ENCODE results near the gene UQCRC1.
A peak's percentile ranks its signal among the peaks of the same experiment; 100 is the strongest.
"Not testable (repeated sequence)": the region's sequence is repeated elsewhere in the genome, so short reads cannot be mapped to it uniquely, and the experiment has no call there.

The UQCRC1 gene

GRCh38 chr3:48563382-48563918, 46.0 kb downstream of the UQCRC1 start, which contains the start of gene UCN2:
TSS of gene UCN2 (minus strand) at chr3:48563781. CDS start at chr3:48563124, 657 bp downstream.
- H3K9me3 Mint-ChIP-seq (ENCODE audit: low read depth): no peaks in the 10 kb centered on the region
- H3K36me3 Mint-ChIP-seq: no peaks in the 10 kb centered on the region
- peaks cover 3% of the 10 kb centered on the region for H3K4me1 Mint-ChIP-seq (ENCODE audit: low read depth)
- no peaks in the 10 kb centered on the region for H3K27me3 Mint-ChIP-seq
- no peak within 1 kb of the TSS for H3K4me3 Mint-ChIP-seq
- no peak within 1 kb of the TSS for H3K27ac Mint-ChIP-seq

- Mint-ChIP-seq H3K4me1 (ENCODE audit: low read depth) (peaks cover 10% of the 10 kb centered on the region), H3K27me3 (no peaks in the 10 kb centered on the region), H3K4me3 (no peak overlapping the region), H3K27ac (no peak overlapping the region), H3K9me3 (ENCODE audit: low read depth) (no peaks in the 10 kb centered on the region), H3K36me3 (no peaks in the 10 kb centered on the region)
Observed at GRCh38 chr3:48562367-48563095, 46.9 kb downstream of the UQCRC1 start.

GRCh38 chr3:48561045-48561736, 48.3 kb downstream of the UQCRC1 start:
- Mint-ChIP-seq H3K4me1 (ENCODE audit: low read depth) (peaks cover 15% of the 10 kb centered on the region), H3K36me3 (no peaks in the 10 kb centered on the region), H3K9me3 (ENCODE audit: low read depth) (no peaks in the 10 kb centered on the region), H3K4me3 (no peak overlapping the region), H3K27ac (no peak overlapping the region), H3K27me3 (no peaks in the 10 kb centered on the region)

GRCh38 chr3:48560648-48561018, 48.8 kb downstream of the UQCRC1 start:
- H3K36me3 Mint-ChIP-seq: no peaks in the 10 kb centered on the region
- H3K27ac Mint-ChIP-seq: no peak overlapping the region
- H3K27me3 Mint-ChIP-seq: no peaks in the 10 kb centered on the region
- H3K4me3 Mint-ChIP-seq: no peak overlapping the region
- peaks cover 17% of the 10 kb centered on the region for H3K4me1 Mint-ChIP-seq (ENCODE audit: low read depth)
- no peaks in the 10 kb centered on the region for H3K9me3 Mint-ChIP-seq (ENCODE audit: low read depth)

- Mint-ChIP-seq H3K9me3 (ENCODE audit: low read depth) (no peaks in the 10 kb centered on the region), H3K4me1 (ENCODE audit: low read depth) (peaks cover 17% of the 10 kb centered on the region), H3K36me3 (no peaks in the 10 kb centered on the region), H3K4me3 (peak overlapping the region; percentile 61), H3K27me3 (no peaks in the 10 kb centered on the region), H3K27ac (no peak overlapping the region)
Observed at GRCh38 chr3:48558493-48559134, 50.8 kb downstream of the UQCRC1 start.

- H3K27ac Mint-ChIP-seq: peak within 1 kb of the TSS; percentile 58
- no peaks in the 10 kb centered on the region for H3K36me3 Mint-ChIP-seq
- peaks cover 17% of the 10 kb centered on the region for H3K4me1 Mint-ChIP-seq (ENCODE audit: low read depth)
- peak within 1 kb of the TSS; percentile 90 for H3K4me3 Mint-ChIP-seq
- no peaks in the 10 kb centered on the region for H3K9me3 Mint-ChIP-seq (ENCODE audit: low read depth)
- no peaks in the 10 kb centered on the region for H3K27me3 Mint-ChIP-seq
Observed at GRCh38 chr3:48556796-48557626, 52.4 kb downstream of the UQCRC1 start, which contains the start of gene PFKFB4. TSS of gene PFKFB4 (minus strand) at chr3:48556803. CDS start at chr3:48556777, 26 bp downstream.

GRCh38 chr3:48555949-48556795, 53.3 kb downstream of the UQCRC1 start:
- no peak overlapping the region for H3K27ac Mint-ChIP-seq
- peak overlapping the region; percentile 90 for H3K4me3 Mint-ChIP-seq
- H3K36me3 Mint-ChIP-seq: no peaks in the 10 kb centered on the region
- peaks cover 17% of the 10 kb centered on the region for H3K4me1 Mint-ChIP-seq (ENCODE audit: low read depth)
- H3K27me3 Mint-ChIP-seq: no peaks in the 10 kb centered on the region
- no peaks in the 10 kb centered on the region for H3K9me3 Mint-ChIP-seq (ENCODE audit: low read depth)

- Mint-ChIP-seq H3K27ac (no peak overlapping the region), H3K4me1 (ENCODE audit: low read depth) (peaks cover 17% of the 10 kb centered on the region), H3K9me3 (ENCODE audit: low read depth) (no peaks in the 10 kb centered on the region), H3K4me3 (peak overlapping the region; percentile 90), H3K36me3 (no peaks in the 10 kb centered on the region), H3K27me3 (no peaks in the 10 kb centered on the region)
Observed at GRCh38 chr3:48555231-48555948, 54.1 kb downstream of the UQCRC1 start.

GRCh38 chr3:48553886-48554845, 55.3 kb downstream of the UQCRC1 start:
- Mint-ChIP-seq H3K4me1 (ENCODE audit: low read depth) (peaks cover 17% of the 10 kb centered on the region), H3K27ac (no peak overlapping the region), H3K4me3 (no peak overlapping the region), H3K9me3 (ENCODE audit: low read depth) (no peaks in the 10 kb centered on the region), H3K36me3 (no peaks in the 10 kb centered on the region), H3K27me3 (no peaks in the 10 kb centered on the region)

- no peak overlapping the region for H3K4me3 Mint-ChIP-seq
- H3K9me3 Mint-ChIP-seq (ENCODE audit: low read depth): no peaks in the 10 kb centered on the region
- H3K27ac Mint-ChIP-seq: no peak overlapping the region
- H3K36me3 Mint-ChIP-seq: no peaks in the 10 kb centered on the region
- H3K27me3 Mint-ChIP-seq: no peaks in the 10 kb centered on the region
- peaks cover 17% of the 10 kb centered on the region for H3K4me1 Mint-ChIP-seq (ENCODE audit: low read depth)
Observed at GRCh38 chr3:48553361-48553760, 56.1 kb downstream of the UQCRC1 start.

GRCh38 chr3:48552111-48552951, 57.1 kb downstream of the UQCRC1 start:
- H3K27me3 Mint-ChIP-seq: no peaks in the 10 kb centered on the region
- no peaks in the 10 kb centered on the region for H3K36me3 Mint-ChIP-seq
- no peak overlapping the region for H3K4me3 Mint-ChIP-seq
- peaks cover 11% of the 10 kb centered on the region for H3K4me1 Mint-ChIP-seq (ENCODE audit: low read depth)
- no peaks in the 10 kb centered on the region for H3K9me3 Mint-ChIP-seq (ENCODE audit: low read depth)
- H3K27ac Mint-ChIP-seq: no peak overlapping the region

GRCh38 chr3:48551651-48552050, 57.8 kb downstream of the UQCRC1 start:
- not testable (repeated sequence) for H3K4me3 Mint-ChIP-seq; H3K4me1 Mint-ChIP-seq (ENCODE audit: low read depth); H3K27ac Mint-ChIP-seq; H3K27me3 Mint-ChIP-seq; H3K36me3 Mint-ChIP-seq; H3K9me3 Mint-ChIP-seq (ENCODE audit: low read depth)
